Stimulated activated CD4-positive, alpha-beta T cell treated with anti-CD3 and anti-CD28 coated beads, Interleukin-12 subunit alpha, Interleukin-12 subunit beta, amount 100 ng/mL, for 48 hours (primary cell): ENCODE data around the gene CTNNBIP1.
"Not testable (repeated sequence)": the region's sequence is repeated elsewhere in the genome, so short reads cannot be mapped to it uniquely, and the experiment has no call there.

Source experiments
- DNase-seq, 3 donors: peaks; one replicate each; pipeline ENCODE4 v3.0.0-alpha.2; 2020; ENCODE audit warnings: low read depth in 2 of 3, low spot score in 1 of 3

The CTNNBIP1 gene

GRCh38 chr1:9809100-9809510, 101.0 kb downstream of the CTNNBIP1 start:
- DNase-seq, result no peak

DNA sequence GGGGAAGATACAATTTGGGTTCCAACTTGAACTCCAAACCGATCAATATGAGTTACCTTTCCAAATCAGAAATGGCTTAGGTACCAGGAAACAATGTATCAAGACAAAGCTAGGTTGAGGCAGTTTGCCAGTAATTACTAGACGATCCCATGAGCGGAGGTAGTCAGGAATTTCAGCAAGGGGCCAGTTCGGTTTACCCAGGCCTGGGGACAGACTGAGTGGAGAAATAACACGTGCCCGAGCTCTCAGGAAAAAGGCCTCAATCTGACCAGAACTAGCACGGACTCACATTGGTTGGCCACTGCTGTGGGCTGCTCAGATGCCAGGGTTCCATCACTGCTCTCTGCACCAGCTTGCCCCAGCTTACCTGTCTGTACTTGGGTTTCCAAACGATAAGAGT, 101.6 kb downstream of the CTNNBIP1 start:
- no peak for DNase-seq

DNA sequence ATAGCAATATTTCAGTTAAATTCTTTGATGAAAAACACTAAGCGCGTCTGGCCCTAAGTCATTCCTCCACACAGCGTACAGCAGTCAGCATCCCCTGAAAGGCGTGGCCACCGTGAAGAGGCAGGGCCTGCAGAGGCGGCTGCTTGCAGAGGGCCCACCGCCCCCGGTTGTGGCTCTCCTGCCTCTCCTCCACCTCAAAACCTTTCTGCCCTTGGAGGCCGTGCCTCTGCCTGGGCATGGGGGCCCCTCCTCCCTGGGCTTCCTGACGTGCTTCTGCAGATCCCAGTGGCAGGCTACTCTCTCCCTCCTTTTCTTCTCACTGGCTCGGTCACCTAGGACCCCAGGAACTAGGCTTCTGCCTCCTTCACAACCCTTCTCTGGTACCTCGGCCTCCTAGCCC, 102.5 kb downstream of the CTNNBIP1 start:
- DNase-seq, result no peak

GRCh38 chr1:9805972-9806371, 104.1 kb downstream of the CTNNBIP1 start:
- not testable (repeated sequence) for DNase-seq

GRCh38 chr1:9805006-9805508, 105.0 kb downstream of the CTNNBIP1 start:
- DNase-seq, result no peak

DNA sequence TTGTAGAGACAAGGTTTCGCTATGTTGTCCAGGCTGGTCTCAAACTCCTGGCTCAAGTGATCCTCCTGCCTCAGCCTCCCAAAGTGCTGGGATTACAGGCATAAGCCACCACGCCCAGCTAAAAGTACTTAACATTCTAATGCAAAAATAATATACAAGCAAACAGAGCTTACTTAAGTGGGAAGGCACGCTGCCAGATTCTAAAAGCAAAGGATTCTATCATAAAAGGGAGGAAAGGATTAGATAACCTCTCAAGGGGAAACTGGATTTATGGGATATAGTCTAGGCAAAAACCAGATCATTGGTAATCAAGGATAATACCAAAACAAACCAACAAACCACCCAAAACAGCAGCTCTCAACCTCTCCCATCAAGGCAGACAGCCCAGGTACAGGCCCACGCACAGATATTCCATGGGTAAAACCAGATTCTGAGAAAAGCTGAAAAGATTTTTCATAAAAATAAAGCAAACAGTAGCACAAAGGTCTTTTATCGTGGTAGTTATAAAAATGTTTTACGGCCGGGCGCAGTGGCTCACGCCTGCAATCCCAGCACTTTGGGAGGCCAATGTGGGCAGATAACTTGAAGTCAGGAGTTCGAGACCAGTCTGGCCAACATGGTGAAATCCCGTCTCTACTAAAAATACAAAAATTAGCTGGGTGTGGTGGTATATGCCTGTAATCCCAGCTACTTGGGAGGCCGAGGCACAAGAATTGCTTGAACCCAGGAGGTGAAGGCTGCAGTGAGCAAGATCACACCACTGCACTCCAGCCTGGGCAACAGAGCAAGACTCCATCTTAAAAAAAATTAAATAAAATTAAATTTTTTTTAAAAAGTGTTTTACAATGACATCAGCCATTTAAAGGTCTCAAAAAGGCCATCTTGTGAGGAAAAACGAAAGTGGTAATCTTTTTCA, 106.8 kb downstream of the CTNNBIP1 start:
- not testable (repeated sequence) for DNase-seq

DNA sequence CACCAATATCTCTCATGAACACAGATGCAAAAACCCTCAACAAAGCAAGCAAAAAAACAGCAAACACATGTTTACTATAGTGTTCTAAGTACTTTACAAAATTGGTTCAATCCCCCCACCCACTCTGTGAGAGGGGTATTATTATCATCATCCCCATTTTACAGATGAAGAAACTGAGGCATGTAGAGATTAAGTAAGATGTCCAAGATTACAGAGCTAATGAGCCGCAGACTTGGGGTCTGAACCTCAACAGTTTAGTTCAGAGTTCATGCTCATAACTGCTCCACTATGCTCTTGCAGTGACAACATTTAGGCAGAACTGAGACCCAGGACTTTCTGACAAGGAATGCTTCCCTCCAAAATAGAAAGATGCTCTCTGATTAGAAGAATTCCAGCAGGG, 108.2 kb downstream of the CTNNBIP1 start:
- DNase-seq, result no peak
